HAP-1 (cell line): Measurements from ENCODE around the gene SNX1.

Experiments
- DNase-seq, 2 experiments: peaks; one replicate each; pipeline ENCODE4 v3.0.0-alpha.2; 2016 to 2020; ENCODE audit warnings: low spot score in 2 of 2
- H3K27me3 ChIP-seq: fragments of 250-450 bp; sonication (Bioruptor Pico); 2 replicates; pipeline ENCODE4 v1.5.1; 2020; ENCODE audit warnings: low read depth, mild to moderate bottlenecking, moderate library complexity
- H3K36me3 ChIP-seq: fragments of 250-450 bp; sonication (Bioruptor Pico); replicated peaks from 2 replicates; pipeline ENCODE4 v1.5.1; 2020; ENCODE audit warnings: mild to moderate bottlenecking
- H3K4me1 ChIP-seq: fragments of 250-450 bp; sonication (Bioruptor Pico); 2 replicates; pipeline ENCODE4 v1.5.1; 2020; ENCODE audit warnings: mild to moderate bottlenecking
- H3K4me3 ChIP-seq: fragments of 250-450 bp; sonication (Bioruptor Pico); 2 replicates; pipeline ENCODE4 v1.5.1; 2020; ENCODE audit warnings: mild to moderate bottlenecking, moderate library complexity
- H3K9me3 ChIP-seq: fragments of 250-450 bp; sonication (Bioruptor Pico); 2 replicates; pipeline ENCODE4 v1.5.1; 2020; ENCODE audit warnings: mild to moderate bottlenecking, moderate library complexity
- in situ Hi-C: fragments of 300-500 bp; cut with MboI; formaldehyde crosslinking; loops from 3 replicates; pipeline ENCODE4 v1.14.3; 2020; ENCODE audit warnings: low sequenced_read_pairs, inconsistent platforms, mixed read lengths

The SNX1 gene

GRCh38 chr15:64149424-64149823 is 53.6 kb downstream of the SNX1 start:
- peaks cover 11% of the 10 kb centered on the region for H3K36me3 ChIP-seq
- peak; percentile 48 to 67 for DNase-seq
- H3K4me1 ChIP-seq = peaks cover 14% of the 10 kb centered on the region
- no peaks in the 10 kb centered on the region for H3K27me3 ChIP-seq
- H3K4me3 ChIP-seq = no peak overlapping the region
- in situ Hi-C loops = no loop called here
- H3K9me3 ChIP-seq = no peaks in the 10 kb centered on the region

GRCh38 chr15:64149893-64150578 is 54.3 kb downstream of the SNX1 start:
- DNase-seq = no peak
- no peak overlapping the region for H3K4me3 ChIP-seq
- H3K4me1 ChIP-seq = peaks cover 14% of the 10 kb centered on the region
- in situ Hi-C loops = no loop called here
- no peaks in the 10 kb centered on the region for H3K27me3 ChIP-seq
- H3K36me3 ChIP-seq = peaks cover 14% of the 10 kb centered on the region
- H3K9me3 ChIP-seq = no peaks in the 10 kb centered on the region

- Histone ChIP-seq H3K9me3 (no peaks in the 10 kb centered on the region), H3K4me1 (peaks cover 14% of the 10 kb centered on the region), H3K27me3 (no peaks in the 10 kb centered on the region), H3K4me3 (peak within 1 kb of the TSS; percentile 83), H3K36me3 (peaks cover 32% of the 10 kb centered on the region)
- peak in 1 of 2 experiments; percentile 71 for DNase-seq
- in situ Hi-C loops = no loop called here
Observed at GRCh38 chr15:64151727-64152506, 56.1 kb downstream of the SNX1 start, which contains the start of gene SNX22. Gene SNX22 (plus strand): TSS chr15:64151731. CDS start chr15:64151776, 45 bp downstream.

- peak in 1 of 2 experiments; percentile 69 for DNase-seq
- in situ Hi-C loops = no loop called here
Observed at GRCh38 chr15:64152507-64153387, 57.0 kb downstream of the SNX1 start.

GRCh38 chr15:64153480-64154367 is 57.9 kb downstream of the SNX1 start:
- peaks cover 50% of the 10 kb centered on the region for H3K36me3 ChIP-seq

More at GRCh38 chr15:64152507-64153387, 57.0 kb downstream of the SNX1 start:
- Histone ChIP-seq H3K27me3 (no peaks in the 10 kb centered on the region), H3K9me3 (no peaks in the 10 kb centered on the region), H3K4me1 (peaks cover 14% of the 10 kb centered on the region), H3K36me3 (peaks cover 41% of the 10 kb centered on the region), H3K4me3 (peak overlapping the region; percentile 83)

GRCh38 chr15:64155802-64156651 is 60.2 kb downstream of the SNX1 start:
- no peak for DNase-seq
- in situ Hi-C loops = no loop called here
- Histone ChIP-seq H3K9me3 (no peaks in the 10 kb centered on the region), H3K4me1 (peaks cover 13% of the 10 kb centered on the region), H3K36me3 (peaks cover 73% of the 10 kb centered on the region), H3K27me3 (no peaks in the 10 kb centered on the region), H3K4me3 (no peak overlapping the region)

More at GRCh38 chr15:64153480-64154367, 57.9 kb downstream of the SNX1 start:
- Histone ChIP-seq H3K27me3 (no peaks in the 10 kb centered on the region), H3K4me3 (peak overlapping the region; percentile 83; the same call in 1 of the 2 replicates), H3K9me3 (no peaks in the 10 kb centered on the region), H3K4me1 (peaks cover 14% of the 10 kb centered on the region)
- peak; percentile 99 to 100 for DNase-seq
- in situ Hi-C loops = no loop called here

- no peak for DNase-seq
- peaks cover 15% of the 10 kb centered on the region for H3K4me1 ChIP-seq
Observed at GRCh38 chr15:64156652-64157331, 61.0 kb downstream of the SNX1 start.

GRCh38 chr15:64157599-64158125 is 61.9 kb downstream of the SNX1 start:
- no peak overlapping the region for H3K4me3 ChIP-seq
- H3K36me3 ChIP-seq = peaks cover 87% of the 10 kb centered on the region
- H3K4me1 ChIP-seq = peaks cover 12% of the 10 kb centered on the region
- no peaks in the 10 kb centered on the region for H3K27me3 ChIP-seq
- in situ Hi-C loops = no loop called here
- no peaks in the 10 kb centered on the region for H3K9me3 ChIP-seq
- no peak for DNase-seq

More at GRCh38 chr15:64156652-64157331, 61.0 kb downstream of the SNX1 start:
- H3K4me3 ChIP-seq = no peak overlapping the region
- no peaks in the 10 kb centered on the region for H3K27me3 ChIP-seq
- peaks cover 81% of the 10 kb centered on the region for H3K36me3 ChIP-seq
- no peaks in the 10 kb centered on the region for H3K9me3 ChIP-seq
- in situ Hi-C loops = no loop called here

- H3K4me3 ChIP-seq = no peak overlapping the region
- DNase-seq = no peak
- H3K27me3 ChIP-seq = no peaks in the 10 kb centered on the region
- H3K36me3 ChIP-seq = peaks cover 87% of the 10 kb centered on the region
- in situ Hi-C loops = no loop called here
- H3K9me3 ChIP-seq = no peaks in the 10 kb centered on the region
- H3K4me1 ChIP-seq = peaks cover 8% of the 10 kb centered on the region
Observed at GRCh38 chr15:64158363-64159134, 62.8 kb downstream of the SNX1 start.

GRCh38 chr15:64161688-64162477 is 66.1 kb downstream of the SNX1 start:
- in situ Hi-C loops = no loop called here

More at GRCh38 chr15:64161688-64162477, 66.1 kb downstream of the SNX1 start:
- Histone ChIP-seq H3K9me3 (no peaks in the 10 kb centered on the region), H3K27me3 (no peaks in the 10 kb centered on the region), H3K36me3 (peaks cover 55% of the 10 kb centered on the region), H3K4me1 (peaks cover 20% of the 10 kb centered on the region), H3K4me3 (peak overlapping the region; percentile 95)
- no peak for DNase-seq
